ENCODE measurements around the gene GPATCH11.

GPATCH11 gene

DNA sequence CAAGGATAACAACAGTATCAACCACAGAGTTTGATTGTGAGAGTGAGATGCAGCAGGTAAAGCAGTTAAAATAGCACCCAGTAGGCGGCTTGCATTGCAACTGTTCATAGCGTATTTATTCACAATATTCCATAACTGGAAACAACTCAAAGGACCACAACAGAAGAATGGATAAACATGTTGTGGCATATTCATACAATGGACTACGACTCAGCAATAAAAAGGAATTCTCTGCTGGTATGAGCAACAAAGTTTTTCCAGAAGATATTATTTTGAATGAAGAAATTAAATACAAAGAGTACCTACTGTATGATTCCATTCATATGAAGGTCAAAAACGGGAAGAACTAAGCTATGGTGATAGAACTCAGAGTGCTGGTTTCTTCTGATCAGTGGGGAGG, 25.2 kb downstream of the GPATCH11 start:
- no peak for DNase-seq (ENCODE audit: low read depth)

DNA sequence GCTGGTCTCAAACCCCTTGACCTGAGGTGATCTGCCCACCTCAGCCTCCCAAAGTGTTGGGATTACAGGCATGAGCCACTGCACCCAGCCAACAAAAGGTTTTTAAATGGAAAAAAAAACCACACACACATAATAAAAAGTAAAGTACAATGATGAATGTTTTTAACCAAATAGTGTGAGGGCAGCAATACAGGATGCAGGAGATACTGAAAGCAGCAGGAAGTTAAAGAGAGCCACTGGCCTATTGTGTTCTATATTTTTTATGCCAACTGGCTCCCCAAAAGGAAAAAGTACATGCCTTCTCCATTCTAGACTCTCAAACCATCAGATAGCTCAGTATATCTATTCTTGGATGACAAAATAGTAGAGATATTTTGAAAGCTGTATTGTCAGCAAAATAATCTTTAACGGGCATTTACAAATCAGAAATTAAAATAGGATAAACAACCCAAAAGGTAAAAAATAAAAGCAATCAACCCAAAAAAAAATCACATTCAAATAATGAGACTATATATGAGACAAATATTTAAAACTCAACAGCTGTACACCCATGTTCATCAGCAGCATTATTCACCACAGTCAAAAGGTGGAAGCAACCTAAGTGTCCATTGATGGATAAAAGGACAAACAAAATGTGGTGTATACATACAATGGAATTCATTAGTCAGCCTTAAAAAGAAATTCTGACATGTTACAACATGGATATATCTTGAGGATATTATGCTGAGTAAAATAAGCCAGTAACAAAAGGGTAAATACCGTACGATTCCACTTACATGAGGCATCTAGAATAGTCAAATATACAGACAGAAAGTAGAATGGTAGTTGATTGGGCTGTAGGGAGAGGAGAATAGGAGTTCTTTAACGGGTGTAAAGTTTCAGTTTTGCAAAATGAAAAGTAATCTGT, 26.2 kb downstream of the GPATCH11 start:
- no peak for DNase-seq (ENCODE audit: low read depth)

DNA sequence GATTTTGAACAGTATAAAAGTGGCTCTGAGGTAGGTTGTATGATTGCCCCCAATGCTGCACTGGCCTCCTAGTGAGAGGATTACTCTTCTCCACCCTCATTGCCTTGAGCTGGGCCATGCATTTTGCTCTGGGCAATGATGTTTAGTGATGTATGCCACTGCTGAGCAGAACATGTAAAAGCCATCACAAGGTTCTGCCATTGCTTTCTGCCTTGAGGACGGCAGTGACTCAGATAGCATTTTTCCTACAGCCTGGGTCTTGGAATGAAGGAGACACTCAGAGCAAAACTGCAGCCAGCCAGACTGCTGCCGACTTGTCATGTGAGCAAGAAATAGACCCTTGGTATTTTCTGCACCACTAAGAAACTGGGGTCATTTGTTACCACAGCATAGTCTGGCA, 27.6 kb downstream of the GPATCH11 start:
- no peak for DNase-seq (ENCODE audit: low read depth)

DNA sequence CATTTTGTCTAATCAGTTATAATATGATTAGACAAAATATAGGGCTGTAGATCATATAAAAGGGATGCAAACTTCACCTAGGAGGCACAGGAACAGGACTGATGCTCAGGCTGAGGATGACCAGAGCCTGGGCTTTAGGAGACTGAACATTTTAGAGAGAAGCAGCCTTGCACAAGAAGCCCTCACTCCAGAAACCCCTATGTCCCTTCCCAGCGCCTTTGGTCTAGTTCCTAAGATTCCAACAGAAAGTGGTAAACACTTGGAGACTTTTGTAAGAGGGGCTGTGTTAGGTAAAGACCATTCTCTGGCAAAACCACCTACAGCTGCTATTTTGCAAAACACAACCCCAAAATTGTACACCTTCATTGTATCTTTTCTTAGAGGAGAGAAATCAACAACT, 33.2 kb downstream of the GPATCH11 start:
- no peak for DNase-seq (ENCODE audit: low read depth)

DNA sequence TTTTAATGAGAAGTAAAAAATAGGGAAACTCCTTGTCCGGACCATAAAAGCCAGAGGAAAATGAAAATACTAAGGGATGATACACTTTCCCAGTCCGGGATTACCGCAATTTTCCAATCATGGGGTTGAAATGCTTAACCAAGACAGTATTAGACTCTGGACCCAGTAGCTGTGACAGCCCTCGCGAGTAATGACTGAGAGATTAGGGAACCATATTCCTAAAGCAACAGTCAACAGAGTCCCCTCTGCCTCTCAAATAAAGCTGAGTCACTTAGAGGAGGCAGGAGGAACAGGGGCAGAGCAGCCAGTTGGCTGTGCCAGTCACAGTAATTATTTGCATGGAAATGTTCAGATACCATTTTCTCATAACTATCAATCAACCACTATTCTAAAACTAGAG, 34.8 kb downstream of the GPATCH11 start:
- DNase-seq (ENCODE audit: low read depth): no peak

DNA sequence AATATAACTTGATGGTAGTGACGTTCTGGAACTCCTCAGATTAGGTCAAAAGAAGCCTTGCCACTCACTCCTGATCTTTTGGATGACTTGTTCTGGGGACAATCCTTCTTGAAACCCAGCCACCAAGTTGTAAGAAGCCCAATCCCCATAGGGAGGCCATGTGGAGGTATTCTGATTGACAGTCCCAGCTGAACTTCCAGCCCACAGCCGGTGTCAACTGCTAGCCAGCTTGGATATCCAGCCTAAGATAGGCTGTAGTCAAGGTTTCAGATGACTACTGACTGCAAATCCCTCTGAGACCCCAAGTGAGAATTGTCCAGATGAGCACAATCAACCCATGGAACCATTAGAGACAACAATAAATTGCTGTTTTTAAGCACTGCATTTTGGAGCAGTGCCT, 41.1 kb downstream of the GPATCH11 start:
- DNase-seq (ENCODE audit: low read depth): no peak

DNA sequence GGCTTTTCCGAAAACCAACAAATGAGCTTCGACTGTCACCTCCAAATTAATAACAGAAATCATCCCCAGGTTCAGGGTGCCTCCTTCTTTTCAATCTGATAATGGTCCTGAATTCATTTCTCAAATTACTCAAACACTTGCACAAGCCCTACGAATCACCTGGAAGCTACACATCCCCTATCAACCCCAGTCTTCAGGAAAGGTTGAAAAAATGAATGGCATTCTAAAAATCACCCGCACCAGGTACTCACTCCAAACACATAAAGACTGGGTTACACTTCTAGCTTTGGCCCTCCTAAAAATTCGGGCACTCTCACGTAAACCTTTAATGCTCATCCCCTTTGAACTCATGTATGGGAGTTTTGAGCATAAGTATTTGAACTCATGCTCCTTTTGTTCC, 48.6 kb downstream of the GPATCH11 start:
- DNase-seq (ENCODE audit: low read depth): no peak

DNA sequence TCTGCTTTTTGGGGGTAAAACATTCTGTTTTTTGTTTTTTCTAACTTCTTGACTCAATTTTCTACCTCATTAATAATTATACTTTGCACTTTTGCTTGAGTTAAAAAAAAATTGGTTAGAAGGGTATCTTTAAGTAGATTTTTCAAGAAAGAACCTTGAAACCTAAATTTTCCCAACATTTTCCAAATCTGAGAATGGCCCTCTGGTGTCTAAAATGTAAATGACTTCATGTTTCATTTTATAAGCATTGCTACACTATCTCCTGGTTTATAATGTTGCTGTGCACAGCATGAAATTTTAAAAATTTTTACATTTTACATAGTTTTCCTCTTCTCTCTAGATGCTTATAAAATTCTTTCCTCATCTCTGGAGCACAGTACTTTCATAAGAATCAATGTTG, 58.2 kb downstream of the GPATCH11 start:
- DNase-seq (ENCODE audit: low read depth): no peak

DNA sequence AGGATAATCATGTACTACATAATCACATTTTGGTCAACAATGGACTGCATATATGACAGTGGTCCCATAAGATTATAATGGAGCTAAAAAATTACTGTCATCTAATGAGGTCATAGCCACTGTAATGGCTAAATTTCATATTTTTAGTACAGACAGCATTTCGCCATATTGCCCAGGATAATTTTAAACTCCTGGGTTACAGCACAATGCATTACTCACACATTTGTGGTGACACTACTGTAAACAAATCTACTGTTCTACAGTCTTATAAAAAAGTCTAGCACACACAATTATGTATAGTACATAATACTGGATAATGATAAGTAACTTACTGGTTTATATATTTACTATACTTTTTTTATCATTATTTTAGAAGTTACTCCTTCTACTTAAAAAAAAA, 59.7 kb downstream of the GPATCH11 start:
- no peak for DNase-seq (ENCODE audit: low read depth)

DNA sequence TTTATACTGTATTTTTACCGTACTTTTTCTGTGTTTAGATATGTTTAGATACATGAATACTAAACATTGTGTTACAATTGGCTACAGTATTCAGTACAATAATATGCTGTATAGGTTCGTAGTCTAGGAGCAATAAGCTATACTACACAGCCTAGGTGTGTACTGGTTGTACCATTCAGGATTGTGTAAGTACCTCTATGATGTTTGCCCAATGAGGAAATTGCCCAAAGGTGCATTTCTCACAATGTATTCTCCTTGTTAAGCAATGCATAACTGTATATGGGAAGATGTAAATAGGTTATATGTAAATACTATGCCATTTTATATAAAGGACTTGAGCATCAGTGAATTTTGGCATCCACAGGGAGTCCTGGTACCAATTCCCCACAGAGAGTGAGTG, 61.7 kb downstream of the GPATCH11 start:
- DNase-seq (ENCODE audit: low read depth): no peak

DNA sequence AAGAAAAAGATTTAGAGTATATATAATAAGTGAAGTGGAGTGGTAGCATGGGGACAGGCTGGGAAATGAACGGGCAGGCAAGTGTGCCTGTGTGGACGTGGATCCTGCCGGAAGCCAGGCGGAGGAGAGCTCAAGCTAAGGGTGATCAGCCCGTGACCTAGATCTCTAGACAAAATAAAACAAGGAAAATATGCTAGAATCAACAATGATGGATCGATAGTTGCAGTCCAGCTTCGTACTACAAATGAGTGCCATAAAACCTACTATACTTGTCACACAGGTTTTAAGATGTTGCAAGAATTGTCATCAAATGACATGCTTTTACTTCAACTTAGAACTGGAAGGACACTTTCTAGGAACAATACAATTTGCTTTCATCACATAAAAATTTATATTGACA, 64.0 kb downstream of the GPATCH11 start:
- DNase-seq (ENCODE audit: low read depth): no peak
